GM15510 (cell line): ENCODE measurements around the gene GPSM1.

Experiments
- POLR2A ChIP-seq: IDR thresholded peaks from 3 replicates; pipeline ENCODE4 v1.6.1; 2011; ENCODE audit warnings: borderline replicate concordance; ENCODE audit not compliant: insufficient read length; ENCODE audit errors: extremely low read depth

Gene GPSM1

GRCh38 chr9:136327304-136327974 is at the start of gene GPSM1:
Gene GPSM1 (plus strand): TSS chr9:136327539. CDS start chr9:136327696, 157 bp downstream.
- TF ChIP-seq POLR2A = no peak

- TF ChIP-seq POLR2A = no peak
These were observed 49.6 kb upstream of the GPSM1 start for GRCh38 chr9:136277746-136278145.

GRCh38 chr9:136278221-136278620 is 49.1 kb upstream of the GPSM1 start:
- no peak for TF ChIP-seq POLR2A

GRCh38 chr9:136278894-136279293 is 48.4 kb upstream of the GPSM1 start:
- no peak for TF ChIP-seq POLR2A

GRCh38 chr9:136279471-136279870 is 47.9 kb upstream of the GPSM1 start:
- TF ChIP-seq POLR2A = no peak

GRCh38 chr9:136280535-136281315 is 46.6 kb upstream of the GPSM1 start:
- TF ChIP-seq POLR2A = no peak

GRCh38 chr9:136281421-136282271 is 45.7 kb upstream of the GPSM1 start:
- no peak for TF ChIP-seq POLR2A

- TF ChIP-seq POLR2A = no peak
These were observed 45.0 kb upstream of the GPSM1 start for GRCh38 chr9:136282272-136282861.

GRCh38 chr9:136283291-136284235 is 43.8 kb upstream of the GPSM1 start:
- TF ChIP-seq POLR2A = no peak

- no peak for TF ChIP-seq POLR2A
These were observed 43.0 kb upstream of the GPSM1 start for GRCh38 chr9:136284311-136284710.

- TF ChIP-seq POLR2A = no peak
These were observed 42.4 kb upstream of the GPSM1 start for GRCh38 chr9:136284951-136285350.

GRCh38 chr9:136285501-136286358 is 41.6 kb upstream of the GPSM1 start:
- TF ChIP-seq POLR2A = no peak
